Mesothelial cell of epicardium (in vitro differentiated cells): ENCODE results near the gene RAD9A. TPM values are rescaled to one million over a fixed set of nuclear protein-coding genes. Genes with fewer than 3 reads are reported as not detected.
"Not testable (repeated sequence)": the region's sequence is repeated elsewhere in the genome, so short reads cannot be mapped to it uniquely, and the experiment has no call there.

Source experiments
- DNase-seq, 2 experiments: peaks; one replicate each; pipeline ENCODE4 v3.0.0; 2021; ENCODE audit warnings: low spot score in 2 of 2; ENCODE audit not compliant: unreplicated experiment in 2 of 2
- H3K27ac Mint-ChIP-seq: 2 replicates; pipeline ENCODE4 v1.8.0; 2021; ENCODE audit warnings: mixed read lengths
- H3K27me3 Mint-ChIP-seq: 2 replicates; pipeline ENCODE4 v1.8.0; 2021; ENCODE audit warnings: low read depth, mixed read lengths
- H3K36me3 Mint-ChIP-seq: 2 replicates; pipeline ENCODE4 v1.8.0; 2021; ENCODE audit warnings: mixed read lengths
- H3K4me1 Mint-ChIP-seq: 2 replicates; pipeline ENCODE4 v1.8.0; 2021; ENCODE audit warnings: mixed read lengths
- H3K4me3 Mint-ChIP-seq: 2 replicates; pipeline ENCODE4 v1.8.0; 2021; ENCODE audit warnings: mild to moderate bottlenecking, moderate library complexity, mixed read lengths
- H3K9me3 Mint-ChIP-seq: 2 replicates; pipeline ENCODE4 v1.8.0; 2021; ENCODE audit warnings: mixed read lengths
- CTCF ChIP-seq: fragments of 200-600 bp; sonication (generic); IDR thresholded peaks from one replicate; pipeline ENCODE4 v1.5.0; 2021; ENCODE audit warnings: antibody characterized with exemption; ENCODE audit not compliant: unreplicated experiment
- total RNA-seq: library from RNA; stranded (reverse); gene quantifications from 3 replicates; pipeline ENCODE4 v1.2.1, GENCODE V29; 2021

Gene RAD9A
- total RNA-seq, 1 donor from 2014 or later: 44.7 TPM

GRCh38 chr11:67423466-67423865, 31.7 kb downstream of the RAD9A start:
- Mint-ChIP-seq H3K9me3 (no peaks in the 10 kb centered on the region), H3K36me3 (no peaks in the 10 kb centered on the region), H3K27ac (no peak overlapping the region), H3K4me3 (no peak overlapping the region), H3K27me3 (no peaks in the 10 kb centered on the region), H3K4me1 (peaks cover 16% of the 10 kb centered on the region)
- DNase-seq: no peak
- no peak for TF ChIP-seq CTCF

- H3K27me3 Mint-ChIP-seq: no peaks in the 10 kb centered on the region
- no peaks in the 10 kb centered on the region for H3K36me3 Mint-ChIP-seq
- H3K9me3 Mint-ChIP-seq: no peaks in the 10 kb centered on the region
- DNase-seq: no peak
- H3K4me3 Mint-ChIP-seq: no peak overlapping the region
- TF ChIP-seq CTCF: no peak
- H3K27ac Mint-ChIP-seq: no peak overlapping the region
- peaks cover 20% of the 10 kb centered on the region for H3K4me1 Mint-ChIP-seq
Measured at GRCh38 chr11:67423891-67424613, 32.3 kb downstream of the RAD9A start.

GRCh38 chr11:67427364-67427859, 35.6 kb downstream of the RAD9A start:
- not testable (repeated sequence) for H3K36me3 Mint-ChIP-seq, H3K9me3 Mint-ChIP-seq, H3K27me3 Mint-ChIP-seq, DNase-seq
- H3K27ac Mint-ChIP-seq: peak overlapping the region; percentile 98
- H3K4me3 Mint-ChIP-seq: peak overlapping the region; percentile 90
- peaks cover 11% of the 10 kb centered on the region for H3K4me1 Mint-ChIP-seq

GRCh38 chr11:67428052-67429001, 36.5 kb downstream of the RAD9A start, which contains the start of gene RPS6KB2:
RPS6KB2 (plus strand) TSS chr11:67428494; CDS start chr11:67428546, 52 bp downstream.
- Mint-ChIP-seq H3K9me3 (no peaks in the 10 kb centered on the region), H3K27me3 (no peaks in the 10 kb centered on the region), H3K36me3 (peaks cover 10% of the 10 kb centered on the region), H3K4me3 (peak within 1 kb of the TSS; percentile 90), H3K4me1 (peaks cover 11% of the 10 kb centered on the region), H3K27ac (peak within 1 kb of the TSS; percentile 98)
- DNase-seq: peak; percentile 98 to 100
- TF ChIP-seq CTCF: no peak

GRCh38 chr11:67429038-67429668, 37.4 kb downstream of the RAD9A start:
- Mint-ChIP-seq H3K27ac (peak overlapping the region; percentile 98), H3K4me1 (peaks cover 11% of the 10 kb centered on the region), H3K9me3 (no peaks in the 10 kb centered on the region), H3K36me3 (peaks cover 10% of the 10 kb centered on the region), H3K4me3 (peak overlapping the region; percentile 90), H3K27me3 (no peaks in the 10 kb centered on the region)
- TF ChIP-seq CTCF: no peak
- DNase-seq: no peak
